SIG-M5 (cell line): ENCODE results near the gene HOXB2.

Experiments
- DNase-seq: peaks from one replicate; lab custom pipeline; 2025; lab: John Stamatoyannopoulos, UW

HOXB2 gene

GRCh38 chr17:48545022-48545375, at the start of gene HOXB2:
Gene HOXB2, minus strand, starts transcription at chr17:48545109. Its CDS starts 198 bp downstream, at chr17:48544911.
- no peak for DNase-seq

- no peak for DNase-seq
Measured at GRCh38 chr17:48593840-48594537, 49.1 kb upstream of the HOXB2 start.

GRCh38 chr17:48593126-48593829, 48.4 kb upstream of the HOXB2 start, which contains the start of gene HOXB5:
Gene HOXB5, minus strand, starts transcription at chr17:48593779. Its CDS starts 97 bp downstream, at chr17:48593682.
- no peak for DNase-seq

GRCh38 chr17:48592577-48592976, 47.7 kb upstream of the HOXB2 start:
- no peak for DNase-seq

- DNase-seq = no peak
Measured at GRCh38 chr17:48592057-48592514, 47.2 kb upstream of the HOXB2 start.

GRCh38 chr17:48591255-48592056, 46.5 kb upstream of the HOXB2 start:
- DNase-seq = no peak

GRCh38 chr17:48590607-48591161, 45.8 kb upstream of the HOXB2 start:
- DNase-seq = no peak

- no peak for DNase-seq
Measured at GRCh38 chr17:48589831-48590606, 45.1 kb upstream of the HOXB2 start, which contains the start of gene HOXB3. Gene HOXB3, minus strand, starts transcription at chr17:48590241. Its CDS starts 37,767 bp downstream, at chr17:48552474.

- DNase-seq = no peak
Measured at GRCh38 chr17:48589060-48589830, 44.3 kb upstream of the HOXB2 start.

- DNase-seq = no peak
Measured at GRCh38 chr17:48588528-48588927, 43.6 kb upstream of the HOXB2 start.

GRCh38 chr17:48588074-48588415, 43.1 kb upstream of the HOXB2 start:
- DNase-seq = no peak

- no peak for DNase-seq
Measured at GRCh38 chr17:48587276-48588073, 42.6 kb upstream of the HOXB2 start.

GRCh38 chr17:48586355-48587258, 41.7 kb upstream of the HOXB2 start:
- no peak for DNase-seq

- DNase-seq = no peak
Measured at GRCh38 chr17:48584223-48584741, 39.4 kb upstream of the HOXB2 start.

GRCh38 chr17:48583708-48584222, 38.9 kb upstream of the HOXB2 start:
- DNase-seq = no peak

- DNase-seq = no peak
Measured at GRCh38 chr17:48582750-48583069, 37.8 kb upstream of the HOXB2 start.

- DNase-seq = no peak
Measured at GRCh38 chr17:48579760-48580554, 35.0 kb upstream of the HOXB2 start.

- no peak for DNase-seq
Measured at GRCh38 chr17:48579471-48579759, 34.5 kb upstream of the HOXB2 start.
